NCI-H128 (cell line): ENCODE results near the gene BBLN.

Experiments used
- DNase-seq: peaks from one replicate; lab custom pipeline; 2025; ENCODE audit not compliant: unreplicated experiment; lab: John Stamatoyannopoulos, UW

The BBLN gene

GRCh38 chr9:128211186-128211980, 51.3 kb downstream of the BBLN start:
- no peak for DNase-seq

- no peak for DNase-seq
Observed at GRCh38 chr9:128211981-128212281, 51.9 kb downstream of the BBLN start.
